ENCODE measurements around the gene ACP6.

The ACP6 gene

GRCh38 chr1:147651466-147651865, 18.9 kb downstream of the ACP6 start:
- DNase-seq (ENCODE audit: low spot score) = no peak

GRCh38 chr1:147648933-147649332, 21.4 kb downstream of the ACP6 start:
- no peak for DNase-seq (ENCODE audit: low spot score)

GRCh38 chr1:147647796-147648633, 22.3 kb downstream of the ACP6 start:
- DNase-seq (ENCODE audit: low spot score) = no peak

- no peak for DNase-seq (ENCODE audit: low spot score)
Observed at GRCh38 chr1:147643974-147644373, 26.4 kb downstream of the ACP6 start.

GRCh38 chr1:147641695-147642592, 28.4 kb downstream of the ACP6 start:
- DNase-seq (ENCODE audit: low spot score) = peak; percentile 62

- DNase-seq (ENCODE audit: low spot score) = no peak
Observed at GRCh38 chr1:147641291-147641690, 29.0 kb downstream of the ACP6 start.

GRCh38 chr1:147640553-147641165, 29.7 kb downstream of the ACP6 start:
- peak; percentile 41 for DNase-seq (ENCODE audit: low spot score)

- no peak for DNase-seq (ENCODE audit: low spot score)
Observed at GRCh38 chr1:147636314-147636713, 34.0 kb downstream of the ACP6 start.

GRCh38 chr1:147635342-147635741, 35.0 kb downstream of the ACP6 start:
- DNase-seq (ENCODE audit: low spot score) = no peak

GRCh38 chr1:147634645-147635044, 35.7 kb downstream of the ACP6 start:
- no peak for DNase-seq (ENCODE audit: low spot score)

GRCh38 chr1:147633759-147634158, 36.6 kb downstream of the ACP6 start:
- no peak for DNase-seq (ENCODE audit: low spot score)

GRCh38 chr1:147631839-147632238, 38.5 kb downstream of the ACP6 start:
- DNase-seq (ENCODE audit: low spot score) = no peak

- no peak for DNase-seq (ENCODE audit: low spot score)
Observed at GRCh38 chr1:147630447-147630846, 39.9 kb downstream of the ACP6 start.

GRCh38 chr1:147630022-147630421, 40.3 kb downstream of the ACP6 start:
- DNase-seq (ENCODE audit: low spot score) = no peak

GRCh38 chr1:147628441-147628840, 41.9 kb downstream of the ACP6 start:
- no peak for DNase-seq (ENCODE audit: low spot score)

- peak; percentile 43 for DNase-seq (ENCODE audit: low spot score)
Observed at GRCh38 chr1:147627435-147628110, 42.8 kb downstream of the ACP6 start.

GRCh38 chr1:147626739-147627138, 43.6 kb downstream of the ACP6 start:
- no peak for DNase-seq (ENCODE audit: low spot score)

GRCh38 chr1:147626291-147626690, 44.0 kb downstream of the ACP6 start:
- no peak for DNase-seq (ENCODE audit: low spot score)

- peak; percentile 58 for DNase-seq (ENCODE audit: low spot score)
Observed at GRCh38 chr1:147625362-147625995, 44.8 kb downstream of the ACP6 start.

- no peak for DNase-seq (ENCODE audit: low spot score)
Observed at GRCh38 chr1:147624529-147624928, 45.8 kb downstream of the ACP6 start.

- DNase-seq (ENCODE audit: low spot score) = no peak
Observed at GRCh38 chr1:147624011-147624410, 46.3 kb downstream of the ACP6 start.

Data from cerebellar cortex (tissue), 1 donor.